ENCODE data around the gene CFAP298. TPM values are rescaled to one million over a fixed set of nuclear protein-coding genes. Genes with fewer than 3 reads are reported as not detected.

Gene CFAP298
- polyA plus RNA-seq, 1 donor from 2014 or later, result 105 TPM

DNA sequence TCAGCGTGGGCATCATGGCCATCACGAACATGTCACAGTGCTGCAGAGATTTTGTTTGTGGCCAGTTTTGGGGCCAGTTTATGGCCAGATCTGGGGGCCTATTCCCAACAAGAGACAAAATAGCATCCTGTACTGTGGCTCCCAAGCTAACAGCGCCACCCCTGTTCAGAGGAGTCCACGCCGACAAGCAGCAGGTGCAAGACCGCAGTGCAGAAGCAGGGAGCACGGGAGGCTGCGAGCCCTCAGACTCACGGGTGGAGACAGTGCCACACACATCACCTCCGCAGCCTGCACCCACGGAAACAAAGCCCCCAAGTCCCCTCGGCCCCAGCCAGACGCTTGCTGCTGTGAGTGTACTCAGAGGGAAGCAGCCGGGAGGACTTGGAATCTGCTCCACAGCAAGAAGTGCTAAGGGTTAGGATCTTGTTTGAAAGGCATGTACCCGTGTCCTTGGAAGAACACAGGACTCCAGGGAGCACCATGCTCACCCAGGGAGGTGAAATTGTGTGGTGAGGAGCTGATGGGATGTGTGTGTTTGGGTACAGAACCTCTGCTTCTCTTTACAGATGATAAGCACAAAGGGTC is 34.0 kb downstream of the CFAP298 start:
- no peak for TF ChIP-seq MXI1 (conservative IDR thresholded peaks at IDR 0.05; ENCODE audit: poor library complexity, severe bottlenecking)
- TF ChIP-seq POLR2AphosphoS5 (IDR thresholded peaks at IDR 0.05), result no peak
- no peak for TF ChIP-seq TAF1 (IDR thresholded peaks at IDR 0.05; ENCODE audit: low read depth)
- TF ChIP-seq EP300 (conservative IDR thresholded peaks at IDR 0.05; ENCODE audit: poor library complexity, severe bottlenecking), result no peak
- TF ChIP-seq, protein P1, sequence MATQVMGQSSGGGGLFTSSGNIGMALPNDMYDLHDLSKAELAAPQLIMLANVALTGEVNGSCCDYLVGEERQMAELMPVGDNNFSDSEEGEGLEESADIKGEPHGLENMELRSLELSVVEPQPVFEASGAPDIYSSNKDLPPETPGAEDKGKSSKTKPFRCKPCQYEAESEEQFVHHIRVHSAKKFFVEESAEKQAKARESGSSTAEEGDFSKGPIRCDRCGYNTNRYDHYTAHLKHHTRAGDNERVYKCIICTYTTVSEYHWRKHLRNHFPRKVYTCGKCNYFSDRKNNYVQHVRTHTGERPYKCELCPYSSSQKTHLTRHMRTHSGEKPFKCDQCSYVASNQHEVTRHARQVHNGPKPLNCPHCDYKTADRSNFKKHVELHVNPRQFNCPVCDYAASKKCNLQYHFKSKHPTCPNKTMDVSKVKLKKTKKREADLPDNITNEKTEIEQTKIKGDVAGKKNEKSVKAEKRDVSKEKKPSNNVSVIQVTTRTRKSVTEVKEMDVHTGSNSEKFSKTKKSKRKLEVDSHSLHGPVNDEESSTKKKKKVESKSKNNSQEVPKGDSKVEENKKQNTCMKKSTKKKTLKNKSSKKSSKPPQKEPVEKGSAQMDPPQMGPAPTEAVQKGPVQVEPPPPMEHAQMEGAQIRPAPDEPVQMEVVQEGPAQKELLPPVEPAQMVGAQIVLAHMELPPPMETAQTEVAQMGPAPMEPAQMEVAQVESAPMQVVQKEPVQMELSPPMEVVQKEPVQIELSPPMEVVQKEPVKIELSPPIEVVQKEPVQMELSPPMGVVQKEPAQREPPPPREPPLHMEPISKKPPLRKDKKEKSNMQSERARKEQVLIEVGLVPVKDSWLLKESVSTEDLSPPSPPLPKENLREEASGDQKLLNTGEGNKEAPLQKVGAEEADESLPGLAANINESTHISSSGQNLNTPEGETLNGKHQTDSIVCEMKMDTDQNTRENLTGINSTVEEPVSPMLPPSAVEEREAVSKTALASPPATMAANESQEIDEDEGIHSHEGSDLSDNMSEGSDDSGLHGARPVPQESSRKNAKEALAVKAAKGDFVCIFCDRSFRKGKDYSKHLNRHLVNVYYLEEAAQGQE (IDR thresholded peaks at IDR 0.05; ENCODE audit: borderline replicate concordance), result no peak
- no peak for TF ChIP-seq EZH2 (IDR thresholded peaks at IDR 0.05; ENCODE audit: borderline replicate concordance, insufficient read depth, low read length, poor library complexity, severe bottlenecking)
- TF ChIP-seq RAD21 (conservative IDR thresholded peaks at IDR 0.05), result no peak
- TF ChIP-seq, protein P2, sequence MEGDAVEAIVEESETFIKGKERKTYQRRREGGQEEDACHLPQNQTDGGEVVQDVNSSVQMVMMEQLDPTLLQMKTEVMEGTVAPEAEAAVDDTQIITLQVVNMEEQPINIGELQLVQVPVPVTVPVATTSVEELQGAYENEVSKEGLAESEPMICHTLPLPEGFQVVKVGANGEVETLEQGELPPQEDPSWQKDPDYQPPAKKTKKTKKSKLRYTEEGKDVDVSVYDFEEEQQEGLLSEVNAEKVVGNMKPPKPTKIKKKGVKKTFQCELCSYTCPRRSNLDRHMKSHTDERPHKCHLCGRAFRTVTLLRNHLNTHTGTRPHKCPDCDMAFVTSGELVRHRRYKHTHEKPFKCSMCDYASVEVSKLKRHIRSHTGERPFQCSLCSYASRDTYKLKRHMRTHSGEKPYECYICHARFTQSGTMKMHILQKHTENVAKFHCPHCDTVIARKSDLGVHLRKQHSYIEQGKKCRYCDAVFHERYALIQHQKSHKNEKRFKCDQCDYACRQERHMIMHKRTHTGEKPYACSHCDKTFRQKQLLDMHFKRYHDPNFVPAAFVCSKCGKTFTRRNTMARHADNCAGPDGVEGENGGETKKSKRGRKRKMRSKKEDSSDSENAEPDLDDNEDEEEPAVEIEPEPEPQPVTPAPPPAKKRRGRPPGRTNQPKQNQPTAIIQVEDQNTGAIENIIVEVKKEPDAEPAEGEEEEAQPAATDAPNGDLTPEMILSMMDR (IDR thresholded peaks at IDR 0.05; ENCODE audit: poor library complexity, severe bottlenecking), result no peak
- TF ChIP-seq SMC3 (conservative IDR thresholded peaks at IDR 0.05; ENCODE audit: poor library complexity), result no peak

DNA sequence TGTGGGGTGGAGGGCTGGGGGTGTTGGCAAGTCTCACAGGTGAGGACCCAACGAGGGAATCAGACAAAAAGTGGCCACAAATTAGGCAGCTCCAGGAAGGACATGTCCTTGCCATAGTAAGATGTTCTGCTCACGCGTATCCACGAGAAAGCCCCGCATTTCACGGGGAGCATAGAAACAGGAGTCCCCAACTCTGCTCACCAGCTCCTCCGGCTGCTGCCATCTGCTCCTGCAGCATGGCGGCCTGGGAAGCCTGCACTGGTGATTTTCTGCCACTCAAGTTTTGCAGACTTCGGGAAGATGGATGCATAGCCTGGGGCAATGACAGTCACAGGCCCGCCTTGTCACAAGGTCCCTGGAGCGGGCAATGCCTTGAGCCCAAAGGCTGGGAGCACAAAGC is 36.2 kb downstream of the CFAP298 start:
- Histone ChIP-seq H3K4me3 (ENCODE audit: low read length) (no peak overlapping the region), H3F3A (ENCODE audit: insufficient read depth, low read length, poor library complexity, severe bottlenecking) (no peaks in the 10 kb centered on the region), H3K9me2 (ENCODE audit: insufficient read depth, low read length) (no peaks in the 10 kb centered on the region), H4K20me1 (ENCODE audit: insufficient read depth) (no peaks in the 10 kb centered on the region), H3K9me3 (ENCODE audit: low read length) (no peaks in the 10 kb centered on the region), H3K36me3 (ENCODE audit: insufficient read depth, low read length) (no peaks in the 10 kb centered on the region), H3K4me2 (ENCODE audit: low read length) (no peak overlapping the region), H3K9ac (ENCODE audit: low read length) (no peak overlapping the region), H3K27me3 (ENCODE audit: insufficient read depth, low read depth, low read length) (no peaks in the 10 kb centered on the region), H2AFZ (ENCODE audit: low read depth, low read length) (no peak overlapping the region), H3K79me2 (replicated peaks; ENCODE audit: insufficient read depth, low read length) (no peaks in the 10 kb centered on the region), H3K27ac (ENCODE audit: low read length) (no peak overlapping the region)
- TF ChIP-seq POLR2AphosphoS5 (IDR thresholded peaks at IDR 0.05) (no peak), MXI1 (conservative IDR thresholded peaks at IDR 0.05; ENCODE audit: poor library complexity, severe bottlenecking) (no peak), SMC3 (conservative IDR thresholded peaks at IDR 0.05; ENCODE audit: poor library complexity) (no peak), EP300 (conservative IDR thresholded peaks at IDR 0.05; ENCODE audit: poor library complexity, severe bottlenecking) (no peak), EZH2 (IDR thresholded peaks at IDR 0.05; ENCODE audit: borderline replicate concordance, insufficient read depth, low read length, poor library complexity, severe bottlenecking) (no peak), RAD21 (conservative IDR thresholded peaks at IDR 0.05) (no peak), TAF1 (IDR thresholded peaks at IDR 0.05; ENCODE audit: low read depth) (no peak)
- TF ChIP-seq, protein P1 (IDR thresholded peaks at IDR 0.05; ENCODE audit: borderline replicate concordance), result no peak
- TF ChIP-seq, protein P2 (IDR thresholded peaks at IDR 0.05; ENCODE audit: poor library complexity, severe bottlenecking), result no peak

More for the DNA sequence above, 34.0 kb downstream of the CFAP298 start:
- H4K20me1 ChIP-seq (ENCODE audit: insufficient read depth), result no peaks in the 10 kb centered on the region
- H2AFZ ChIP-seq (ENCODE audit: low read depth, low read length), result no peak overlapping the region
- no peak overlapping the region for H3K4me3 ChIP-seq (ENCODE audit: low read length)
- H3F3A ChIP-seq (ENCODE audit: insufficient read depth, low read length, poor library complexity, severe bottlenecking), result no peaks in the 10 kb centered on the region
- no peaks in the 10 kb centered on the region for H3K79me2 ChIP-seq (replicated peaks; ENCODE audit: insufficient read depth, low read length)
- no peaks in the 10 kb centered on the region for H3K36me3 ChIP-seq (ENCODE audit: insufficient read depth, low read length)
- no peak overlapping the region for H3K4me2 ChIP-seq (ENCODE audit: low read length)
- H3K9me3 ChIP-seq (ENCODE audit: low read length), result no peaks in the 10 kb centered on the region
- H3K9ac ChIP-seq (ENCODE audit: low read length), result no peak overlapping the region
- no peaks in the 10 kb centered on the region for H3K27me3 ChIP-seq (ENCODE audit: insufficient read depth, low read depth, low read length)
- no peaks in the 10 kb centered on the region for H3K9me2 ChIP-seq (ENCODE audit: insufficient read depth, low read length)
- H3K27ac ChIP-seq (ENCODE audit: low read length), result no peak overlapping the region
